ENCODE results near the gene PHETA2. TPM values are rescaled to one million over a fixed set of nuclear protein-coding genes. Genes with fewer than 3 reads are reported as not detected.

The PHETA2 gene
- total RNA-seq, 2 donors from 2014 or later = 2.4 to 3.8 TPM

DNA sequence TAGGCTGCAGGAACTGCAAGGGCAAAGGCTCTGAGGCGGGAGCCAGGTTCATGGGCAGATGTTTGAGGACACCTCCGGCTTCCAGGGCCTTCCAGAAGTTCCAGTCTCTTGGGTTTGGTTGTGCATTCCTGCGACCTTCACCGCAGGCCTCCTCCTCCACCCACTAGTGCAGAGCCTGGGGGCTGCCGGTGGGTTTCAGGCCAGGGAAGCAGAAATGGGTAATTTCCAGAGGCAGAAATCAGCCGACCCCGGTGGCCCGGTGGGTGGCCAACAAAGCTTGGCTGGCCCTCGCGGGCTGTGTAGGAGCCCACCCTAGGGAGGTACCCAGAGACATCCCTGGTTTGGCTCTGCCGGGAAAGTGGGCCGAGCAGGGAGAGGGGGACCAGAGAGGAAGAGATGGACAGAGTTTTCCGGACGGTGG is 417 bp upstream of the PHETA2 start:
- DNase-seq (no peak), ATAC-seq (replicated peaks in 1 of 2) (no peak)
- H3K27me3 Mint-ChIP-seq (ENCODE audit: low read depth) = no peaks in the 10 kb centered on the region
- H3K4me1 Mint-ChIP-seq (ENCODE audit: low read depth) = peaks cover 49% of the 10 kb centered on the region
- peak overlapping the region; percentile 79 to 83 for H3K4me3 Mint-ChIP-seq
- no peaks in the 10 kb centered on the region for H3K9me3 Mint-ChIP-seq
- H3K36me3 Mint-ChIP-seq (ENCODE audit: insufficient read depth in 2 of 2) = peaks cover 0 to 1% of the 10 kb centered on the region in 2 donors
- H3K27ac Mint-ChIP-seq = no peak overlapping the region

DNA sequence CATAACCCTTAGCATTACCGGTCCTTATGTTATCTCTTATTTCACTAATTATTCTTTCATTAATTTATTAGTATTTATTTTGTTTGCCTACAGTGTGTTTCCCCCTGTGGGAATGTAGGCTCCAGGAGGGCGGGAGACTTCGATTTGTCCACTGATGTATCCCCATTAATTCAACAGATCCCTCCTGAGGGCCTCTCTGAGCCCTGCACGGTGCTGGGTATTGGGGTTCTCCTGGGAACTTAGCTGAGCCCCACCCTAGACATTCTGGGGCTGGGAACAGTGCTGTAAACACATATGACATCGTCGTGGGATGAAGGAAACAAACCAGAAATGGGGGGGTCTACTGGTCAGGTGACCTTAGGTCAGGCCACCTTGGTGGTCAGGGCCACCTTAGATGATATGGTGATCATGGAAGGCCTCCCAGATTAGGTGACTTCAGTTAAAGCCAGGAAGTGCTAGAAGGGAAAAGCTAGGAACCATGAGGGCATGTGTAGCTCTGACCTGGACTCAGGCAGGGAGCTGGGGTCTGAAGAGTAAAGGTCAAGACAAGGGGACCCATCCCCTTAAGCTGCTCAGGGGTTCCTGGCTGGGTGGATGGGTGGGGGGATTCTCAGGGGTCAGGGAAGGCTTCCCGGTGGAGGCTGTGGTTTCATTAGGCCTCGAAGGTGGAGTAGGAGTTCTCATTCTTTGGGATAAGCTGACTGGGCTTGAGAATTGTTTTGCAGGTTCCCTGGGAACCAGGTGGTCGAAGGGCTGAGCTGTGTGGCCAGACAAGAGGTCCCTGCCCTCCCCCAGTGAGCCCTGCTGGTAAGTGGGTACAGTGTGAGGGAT is 1.0 kb downstream of the PHETA2 start:
- Mint-ChIP-seq H3K4me1 (ENCODE audit: low read depth) (peaks cover 45% of the 10 kb centered on the region), H3K36me3 (ENCODE audit: insufficient read depth in 2 of 2) (peaks cover 0 to 1% of the 10 kb centered on the region in 2 donors), H3K4me3 (peak overlapping the region; percentile 71), H3K9me3 (no peaks in the 10 kb centered on the region), H3K27me3 (ENCODE audit: low read depth) (no peaks in the 10 kb centered on the region), H3K27ac (peak overlapping the region; percentile 13)
- DNase-seq (no peak), ATAC-seq (replicated peaks in 1 of 2) (no peak)

DNA sequence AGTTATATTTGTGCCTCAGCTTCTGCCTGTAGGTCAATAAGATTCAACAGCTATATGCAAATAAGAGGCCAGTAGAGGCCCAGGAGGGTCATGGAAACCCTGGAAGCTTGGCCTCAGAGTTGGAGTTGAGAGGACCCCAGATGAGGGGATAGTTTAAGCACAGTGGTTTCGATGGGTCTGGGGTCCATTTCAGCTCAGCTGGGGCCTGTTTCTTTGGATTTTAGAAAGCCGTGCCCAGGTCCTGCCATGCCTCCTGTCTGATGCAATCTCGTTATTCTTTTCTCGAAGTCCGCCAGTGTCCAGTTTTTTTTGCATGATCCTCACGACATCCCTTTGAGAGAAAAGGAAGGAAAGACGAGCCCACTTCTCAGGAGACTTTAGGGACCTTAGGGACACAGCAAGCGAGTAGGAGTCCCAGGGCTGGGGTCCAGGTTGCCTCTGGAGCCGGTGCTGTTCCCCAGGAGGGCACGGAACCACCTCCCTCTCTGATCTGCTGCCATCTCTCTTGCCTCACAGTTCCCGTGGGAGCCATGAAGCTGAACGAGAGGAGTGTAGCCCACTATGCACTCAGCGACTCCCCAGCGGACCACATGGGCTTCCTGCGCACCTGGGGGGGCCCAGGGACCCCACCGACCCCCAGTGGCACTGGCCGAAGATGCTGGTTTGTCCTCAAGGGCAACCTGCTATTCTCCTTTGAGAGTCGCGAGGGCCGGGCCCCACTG is 2.9 kb downstream of the PHETA2 start:
- Mint-ChIP-seq H3K27ac (peak overlapping the region; percentile 68), H3K4me1 (ENCODE audit: low read depth) (peaks cover 47% of the 10 kb centered on the region), H3K9me3 (no peaks in the 10 kb centered on the region), H3K27me3 (ENCODE audit: low read depth) (no peaks in the 10 kb centered on the region), H3K36me3 (ENCODE audit: insufficient read depth in 2 of 2) (peaks cover 2 to 3% of the 10 kb centered on the region in 2 donors), H3K4me3 (no peak overlapping the region)
- ATAC-seq (replicated peaks in 1 of 2) (no peak), DNase-seq (no peak)

DNA sequence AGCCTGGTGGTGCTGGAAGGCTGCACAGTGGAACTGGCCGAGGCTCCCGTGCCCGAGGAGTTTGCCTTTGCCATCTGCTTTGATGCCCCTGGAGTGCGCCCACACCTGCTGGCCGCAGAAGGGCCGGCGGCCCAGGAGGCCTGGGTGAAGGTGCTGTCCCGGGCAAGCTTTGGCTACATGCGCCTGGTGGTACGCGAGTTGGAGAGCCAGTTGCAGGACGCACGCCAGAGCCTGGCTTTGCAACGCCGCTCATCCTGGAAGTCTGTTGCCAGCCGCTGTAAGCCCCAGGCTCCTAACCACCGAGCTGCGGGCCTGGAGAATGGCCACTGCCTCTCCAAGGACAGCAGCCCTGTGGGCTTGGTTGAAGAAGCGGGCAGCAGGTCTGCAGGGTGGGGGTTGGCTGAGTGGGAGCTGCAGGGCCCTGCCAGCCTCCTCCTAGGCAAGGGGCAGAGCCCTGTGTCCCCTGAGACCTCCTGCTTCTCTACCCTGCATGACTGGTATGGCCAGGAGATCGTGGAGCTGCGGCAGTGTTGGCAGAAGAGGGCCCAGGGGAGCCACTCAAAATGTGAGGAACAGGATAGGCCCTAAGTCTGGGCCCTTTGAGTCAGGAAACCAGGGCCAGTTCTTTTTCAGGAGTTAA is 3.6 kb downstream of the PHETA2 start:
- H3K4me3 Mint-ChIP-seq = no peak overlapping the region
- ATAC-seq (replicated peaks in 1 of 2) = no peak
- DNase-seq = no peak
- H3K36me3 Mint-ChIP-seq (ENCODE audit: insufficient read depth in 2 of 2) = peaks cover 3 to 7% of the 10 kb centered on the region in 2 donors
- no peaks in the 10 kb centered on the region for H3K27me3 Mint-ChIP-seq (ENCODE audit: low read depth)
- peaks cover 52% of the 10 kb centered on the region for H3K4me1 Mint-ChIP-seq (ENCODE audit: low read depth)
- no peak overlapping the region for H3K27ac Mint-ChIP-seq
- H3K9me3 Mint-ChIP-seq = no peaks in the 10 kb centered on the region

DNA sequence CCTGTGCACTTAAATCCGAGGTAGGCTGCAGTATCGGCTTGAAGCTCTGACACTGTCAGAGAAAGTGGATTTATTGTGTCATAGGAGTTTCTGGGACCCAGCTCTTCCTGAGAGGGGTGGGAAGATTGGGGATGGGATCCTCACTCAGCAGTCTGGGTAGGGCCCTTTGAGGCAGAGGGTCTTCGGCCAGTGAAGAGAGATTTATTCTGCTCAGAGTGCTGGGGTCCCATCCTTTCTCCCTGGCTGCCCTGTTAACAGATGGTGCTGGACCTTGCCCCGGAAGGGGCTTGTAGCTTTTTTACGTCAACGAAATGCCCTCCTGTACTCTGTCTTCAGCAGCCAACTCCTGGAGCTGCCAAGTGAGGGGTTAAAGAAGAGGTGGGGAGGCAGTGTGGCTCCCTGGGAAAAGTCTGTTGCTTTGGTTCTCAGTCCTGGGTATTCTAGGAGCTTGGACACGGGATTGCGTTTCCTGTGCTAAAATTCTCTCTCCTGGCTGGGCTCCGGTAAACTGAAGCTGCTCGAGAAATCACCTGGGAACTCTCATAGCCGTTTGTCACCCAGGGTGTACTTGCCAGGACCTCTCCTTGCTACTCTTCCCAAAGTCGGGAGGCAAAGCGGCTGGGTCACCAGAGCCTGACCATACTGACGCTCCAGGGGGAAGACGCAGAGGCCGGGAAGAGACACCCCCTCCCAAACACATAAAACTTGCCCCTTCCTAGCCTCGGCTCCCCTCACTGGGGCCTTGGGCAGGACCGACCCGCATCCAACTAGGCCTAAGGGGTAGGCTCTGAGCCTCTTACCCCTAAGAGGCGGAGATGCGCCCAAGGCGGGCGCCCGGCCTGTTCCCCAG is 4.6 kb downstream of the PHETA2 start:
- peaks cover 44% of the 10 kb centered on the region for H3K4me1 Mint-ChIP-seq (ENCODE audit: low read depth)
- no peaks in the 10 kb centered on the region for H3K9me3 Mint-ChIP-seq
- peak overlapping the region; percentile 93 for H3K27ac Mint-ChIP-seq
- peaks cover 4 to 9% of the 10 kb centered on the region in 2 donors for H3K36me3 Mint-ChIP-seq (ENCODE audit: insufficient read depth in 2 of 2)
- peak overlapping the region; percentile 97 to 99 for H3K4me3 Mint-ChIP-seq
- H3K27me3 Mint-ChIP-seq (ENCODE audit: low read depth) = no peaks in the 10 kb centered on the region
- ATAC-seq (replicated peaks in 1 of 2) = no peak
- no peak for DNase-seq

DNA sequence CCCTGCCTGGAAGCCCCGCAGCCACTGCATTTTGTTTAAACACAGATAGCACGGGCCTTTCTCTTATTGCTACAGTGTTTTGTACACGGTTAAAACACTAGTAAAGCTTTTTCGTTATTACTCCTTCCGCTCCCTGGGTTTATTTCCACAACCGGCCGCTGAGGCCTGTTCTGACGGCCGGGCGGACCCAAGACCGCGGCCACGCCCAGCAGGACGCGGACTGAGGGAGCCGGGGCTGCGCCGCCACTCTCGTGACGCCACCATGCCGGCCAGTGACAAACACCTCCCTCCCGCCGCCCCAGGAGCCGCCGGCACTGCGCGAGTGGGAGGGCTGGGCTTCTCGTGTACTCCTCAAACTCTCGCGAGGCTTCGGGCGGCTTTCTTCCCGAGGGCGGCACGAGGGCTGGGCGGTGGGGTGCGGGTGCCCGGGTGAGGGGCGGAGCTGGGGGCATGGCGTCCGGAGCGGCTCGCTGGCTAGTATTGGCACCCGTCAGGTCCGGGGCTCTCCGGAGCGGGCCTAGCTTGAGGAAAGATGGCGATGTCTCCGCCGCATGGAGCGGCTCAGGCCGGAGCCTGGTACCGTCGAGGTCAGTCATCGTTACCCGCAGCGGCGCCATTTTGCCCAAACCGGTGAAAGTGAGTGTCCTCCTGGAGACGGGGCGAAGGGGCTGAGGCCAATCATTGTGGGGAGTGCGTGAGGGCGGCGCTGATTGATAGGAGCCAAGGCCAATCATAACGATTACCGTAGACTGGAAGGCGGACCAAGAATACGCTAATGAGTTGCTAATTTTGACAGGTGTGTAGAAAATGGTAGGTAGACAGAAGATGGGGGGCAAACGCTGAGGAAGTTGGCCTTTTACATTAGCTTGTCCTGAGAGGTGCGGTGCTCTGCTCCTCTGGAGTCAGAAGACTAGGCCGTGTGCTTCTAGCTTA is 5.5 kb downstream of the PHETA2 start, which contains the start of gene SMDT1:
SMDT1 (plus strand) TSS at position 382 of the 933 bp plus-strand sequence; CDS start at position 451, 69 bp downstream.
- peak; percentile 89 for ATAC-seq (replicated peaks in 1 of 2)
- DNase-seq = peak; percentile 99
- Mint-ChIP-seq H3K27me3 (ENCODE audit: low read depth) (no peaks in the 10 kb centered on the region), H3K4me1 (ENCODE audit: low read depth) (peaks cover 42% of the 10 kb centered on the region), H3K4me3 (peak within 1 kb of the TSS; percentile 97 to 99), H3K9me3 (no peaks in the 10 kb centered on the region), H3K27ac (peak within 1 kb of the TSS; percentile 93), H3K36me3 (ENCODE audit: insufficient read depth in 2 of 2) (peaks cover 5 to 18% of the 10 kb centered on the region in 2 donors)

DNA sequence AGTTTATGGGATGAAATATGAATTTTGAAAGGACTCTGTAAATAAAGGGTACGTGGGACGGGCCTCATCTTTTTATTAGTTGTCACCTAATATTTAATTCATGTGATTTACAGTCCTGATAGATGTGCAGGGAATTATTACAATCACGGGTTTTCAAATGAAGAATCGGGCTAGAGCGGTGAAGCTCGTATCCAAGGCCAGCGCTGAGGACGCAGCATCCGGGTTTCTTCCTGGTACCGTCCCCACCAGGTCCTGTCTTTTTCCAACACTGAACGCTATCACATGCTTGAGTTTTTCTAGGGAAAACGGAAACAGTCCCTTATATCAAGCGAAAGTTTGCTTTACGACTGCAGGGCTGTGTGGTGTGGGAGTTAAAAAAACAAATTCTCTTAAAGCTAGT is 6.2 kb downstream of the PHETA2 start:
- peak overlapping the region; percentile 88 for H3K27ac Mint-ChIP-seq
- H3K9me3 Mint-ChIP-seq = no peaks in the 10 kb centered on the region
- H3K4me1 Mint-ChIP-seq (ENCODE audit: low read depth) = peaks cover 36% of the 10 kb centered on the region
- peaks cover 6 to 20% of the 10 kb centered on the region in 2 donors for H3K36me3 Mint-ChIP-seq (ENCODE audit: insufficient read depth in 2 of 2)
- H3K27me3 Mint-ChIP-seq (ENCODE audit: low read depth) = no peaks in the 10 kb centered on the region
- peak in 1 of 2 donors; percentile 25 for DNase-seq
- H3K4me3 Mint-ChIP-seq = peak overlapping the region; percentile 97 to 99
- ATAC-seq (replicated peaks in 1 of 2) = no peak

DNA sequence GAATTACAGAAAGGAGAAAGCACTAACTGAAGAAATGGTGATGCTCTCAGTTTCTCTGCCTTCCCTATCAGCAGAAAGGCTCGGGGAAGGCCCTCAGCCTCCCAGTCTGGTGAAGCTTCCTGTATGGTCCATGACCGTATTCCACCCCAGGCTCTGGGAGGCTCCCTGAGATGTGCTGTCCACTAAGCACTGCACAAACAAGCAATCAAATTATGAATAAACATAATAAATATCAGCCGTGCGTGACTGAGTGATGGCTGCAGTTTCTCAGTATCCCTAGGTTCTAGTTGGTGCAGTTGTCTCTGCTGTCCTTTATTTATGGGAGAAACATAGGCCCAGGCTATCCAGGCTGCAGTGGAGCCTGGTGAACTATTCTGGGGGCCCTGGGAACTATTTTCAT is 9.1 kb downstream of the PHETA2 start:
- Mint-ChIP-seq H3K36me3 (ENCODE audit: insufficient read depth in 2 of 2) (peaks cover 10 to 33% of the 10 kb centered on the region in 2 donors), H3K27ac (no peak overlapping the region), H3K27me3 (ENCODE audit: low read depth) (no peaks in the 10 kb centered on the region), H3K4me3 (no peak overlapping the region), H3K4me1 (ENCODE audit: low read depth) (peaks cover 31% of the 10 kb centered on the region), H3K9me3 (no peaks in the 10 kb centered on the region)
- ATAC-seq (replicated peaks in 1 of 2) (no peak), DNase-seq (no peak)

DNA sequence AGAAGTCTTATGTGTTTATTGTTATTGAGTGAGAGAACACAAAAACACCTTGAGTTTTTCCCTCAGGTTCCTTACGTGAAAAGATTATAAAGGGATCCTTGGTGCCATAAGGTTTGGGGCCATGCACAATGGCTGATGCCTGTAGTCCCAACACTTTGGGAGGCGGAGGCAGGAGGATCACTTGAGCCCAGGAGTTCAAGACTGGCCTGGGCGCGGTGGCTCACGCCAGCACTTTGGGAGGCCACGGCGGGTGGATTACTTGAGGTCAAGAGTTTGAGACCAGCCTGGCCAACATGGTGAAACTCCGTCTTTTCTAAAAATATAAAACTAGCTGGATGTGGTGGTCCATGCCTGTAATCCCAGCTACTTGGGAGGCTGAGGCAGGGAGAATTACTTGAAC is 10.8 kb downstream of the PHETA2 start:
- ATAC-seq (replicated peaks in 1 of 2) = no peak
- H3K4me3 Mint-ChIP-seq = no peak overlapping the region
- no peaks in the 10 kb centered on the region for H3K27me3 Mint-ChIP-seq (ENCODE audit: low read depth)
- H3K27ac Mint-ChIP-seq = no peak overlapping the region
- H3K36me3 Mint-ChIP-seq (ENCODE audit: insufficient read depth in 2 of 2) = peaks cover 14 to 43% of the 10 kb centered on the region in 2 donors
- no peak for DNase-seq
- peaks cover 36% of the 10 kb centered on the region for H3K4me1 Mint-ChIP-seq (ENCODE audit: low read depth)
- no peaks in the 10 kb centered on the region for H3K9me3 Mint-ChIP-seq

DNA sequence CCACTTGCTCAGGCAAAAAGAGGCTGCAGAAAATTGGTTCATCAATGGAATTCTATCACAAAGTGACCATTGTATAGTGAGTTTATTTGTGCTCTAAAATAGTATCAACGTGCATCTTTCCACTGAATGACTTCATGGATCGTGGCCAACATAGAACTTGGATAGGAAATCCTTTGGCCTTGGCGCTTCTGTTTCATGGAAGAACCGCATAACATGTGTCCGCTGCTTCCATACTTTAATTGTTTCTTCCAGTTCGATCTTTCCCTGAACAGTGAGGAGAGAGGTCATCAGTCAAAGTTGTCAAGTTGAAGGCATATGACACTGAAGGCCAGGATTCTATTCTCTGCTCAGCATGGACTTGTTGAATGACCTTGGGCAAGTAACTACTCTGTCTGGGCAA is 12.0 kb downstream of the PHETA2 start:
- ATAC-seq (replicated peaks in 1 of 2) (no peak), DNase-seq (no peak)
- no peak overlapping the region for H3K27ac Mint-ChIP-seq
- peaks cover 33% of the 10 kb centered on the region for H3K4me1 Mint-ChIP-seq (ENCODE audit: low read depth)
- H3K36me3 Mint-ChIP-seq (ENCODE audit: insufficient read depth in 2 of 2) = peaks cover 18 to 49% of the 10 kb centered on the region in 2 donors
- H3K9me3 Mint-ChIP-seq = no peaks in the 10 kb centered on the region
- H3K27me3 Mint-ChIP-seq (ENCODE audit: low read depth) = no peaks in the 10 kb centered on the region
- no peak overlapping the region for H3K4me3 Mint-ChIP-seq

DNA sequence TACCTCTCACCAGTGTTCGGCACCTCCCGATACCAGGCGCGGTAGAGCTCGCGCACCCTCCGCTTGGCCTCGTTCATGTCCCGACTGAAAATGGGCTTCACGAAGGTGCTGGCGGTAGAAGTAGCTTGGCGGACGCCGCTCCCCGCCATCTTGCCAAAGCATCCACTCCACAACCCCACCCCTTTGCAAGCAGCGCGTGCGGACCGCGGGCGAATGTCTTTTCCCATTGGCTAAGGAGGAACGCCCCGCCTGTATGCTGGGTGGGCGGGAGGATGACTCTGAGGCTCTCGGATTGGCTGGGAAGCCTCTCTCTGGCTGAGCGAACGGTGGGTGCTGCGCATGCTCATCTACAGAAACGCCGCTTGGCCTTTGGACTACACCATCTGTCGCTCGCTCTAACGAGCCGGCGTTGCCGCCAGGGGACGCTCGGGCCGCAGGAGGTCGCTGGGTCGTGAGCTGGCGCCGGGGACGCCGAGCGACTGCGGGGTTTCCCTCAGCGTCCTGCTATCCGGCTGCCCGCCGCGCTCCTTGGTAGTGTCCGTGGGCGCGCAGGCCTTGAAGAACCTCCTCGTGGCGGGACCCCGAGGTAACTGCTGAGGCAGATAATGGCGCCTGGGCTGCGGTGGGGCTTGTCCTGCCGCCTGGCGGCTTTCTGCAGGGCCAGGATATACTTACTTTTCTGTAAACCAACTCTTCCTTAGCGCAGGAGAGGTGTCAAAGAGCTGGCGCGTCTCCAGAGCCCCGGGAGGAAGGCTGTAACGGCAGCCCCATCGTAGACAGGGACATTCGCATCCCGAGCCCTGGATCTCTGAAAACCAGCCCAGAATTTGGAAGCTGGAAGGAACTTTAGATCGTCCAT is 16.8 kb downstream of the PHETA2 start, which contains the start of gene NDUFA6:
NDUFA6 (minus strand) TSS at position 177 of the 859 bp plus-strand sequence; CDS start at position 149, 28 bp downstream.
- ATAC-seq (replicated peaks in 1 of 2) (peak; percentile 95), DNase-seq (peak; percentile 97 to 99)
- no peaks in the 10 kb centered on the region for H3K27me3 Mint-ChIP-seq (ENCODE audit: low read depth)

More for the DNA sequence above, 16.8 kb downstream of the PHETA2 start, which contains the start of gene NDUFA6:
- Mint-ChIP-seq H3K4me3 (peak within 1 kb of the TSS; percentile 94 to 99), H3K36me3 (ENCODE audit: insufficient read depth in 2 of 2) (peaks cover 12 to 26% of the 10 kb centered on the region in 2 donors), H3K4me1 (ENCODE audit: low read depth) (peaks cover 26% of the 10 kb centered on the region), H3K27ac (peak within 1 kb of the TSS; percentile 98), H3K9me3 (no peaks in the 10 kb centered on the region)

All from activated T-cell treated with anti-CD3 and anti-CD28 coated beads, Interleukin-2, amount 50 U/mL, for 72 hours (primary cell).